ENCODE measurements around the gene DNER. TPM values are rescaled to one million over a fixed set of nuclear protein-coding genes. Genes with fewer than 3 reads are reported as not detected.

The DNER gene
- total and polyA plus RNA-seq, 2 donors (not counting 1 experiment from before 2014, with no cell fraction given): not detected

GRCh38 chr2:229393926-229394325 is 320.4 kb downstream of the DNER start:
- Histone ChIP-seq H3K36me3 (replicated peaks in 1 of 2; ENCODE audit: control extremely low read depth in 1 of 2, control insufficient read depth in 1 of 2, extremely low read depth in 1 of 2, insufficient read depth in 2 of 2, low read length in 1 of 2) (no peaks in the 10 kb centered on the region), H3K27ac (ENCODE audit: low read length in 2 of 2) (no peak overlapping the region), H3K9me3 (ENCODE audit: control extremely low read depth in 1 of 3, control insufficient read depth in 2 of 3, insufficient read depth in 1 of 3, low read length in 2 of 3) (peaks cover 0 to 11% (median 7%) of the 10 kb centered on the region in 3 donors), H3K4me3 (ENCODE audit: control extremely low read depth in 1 of 5, extremely low read depth in 1 of 5, insufficient read depth in 1 of 5, low read depth in 2 of 5, low read length in 4 of 5) (no peak overlapping the region), H3K27me3 (replicated peaks in 1 of 4; ENCODE audit: control extremely low read depth in 1 of 4, control insufficient read depth in 3 of 4, insufficient read depth in 4 of 4, low read length in 3 of 4) (no peaks in the 10 kb centered on the region), H2AFZ (ENCODE audit: insufficient read depth, low read depth, low read length, poor library complexity, severe bottlenecking) (no peak overlapping the region), H3K4me1 (ENCODE audit: control insufficient read depth in 2 of 2, insufficient read depth in 2 of 2, low read length in 2 of 2) (no peaks in the 10 kb centered on the region), H4K20me1 (ENCODE audit: control insufficient read depth, insufficient read depth, low read length, poor library complexity, severe bottlenecking) (no peaks in the 10 kb centered on the region), H3K79me2 (ENCODE audit: control insufficient read depth, insufficient read depth, low read length) (no peaks in the 10 kb centered on the region), H3K9ac (ENCODE audit: low read length) (no peak overlapping the region), H3K4me2 (replicated peaks; ENCODE audit: low read depth, low read length, poor library complexity, severe bottlenecking) (no peak overlapping the region)
- Mint-ChIP-seq H3K27ac (no peak overlapping the region), H3K4me1 (no peaks in the 10 kb centered on the region), H3K4me3 (no peak overlapping the region), H3K9me3 (ENCODE audit: insufficient read depth) (peaks cover 3% of the 10 kb centered on the region), H3K27me3 (no peaks in the 10 kb centered on the region)
- DNase-seq (no peak), ATAC-seq (ENCODE audit: low read depth) (no peak)
- TF ChIP-seq EZH2 (IDR thresholded peaks at IDR 0.05; ENCODE audit: borderline replicate concordance, insufficient read depth, low read depth, low read length, poor library complexity, severe bottlenecking): no peak
- TF ChIP-seq CTCF (IDR thresholded peaks at IDR 0.05): no peak
- intact Hi-C loops (cut with micrococcal nuclease): no loop called here
- ChIA-PET CTCF (no interaction called here), POLR2A (no interaction called here)
- WGBS (ENCODE audit: insufficient coverage): 100% methylated on average over 1 of the region's 4 CpGs

- ATAC-seq (ENCODE audit: low read depth): no peak
- no peaks in the 10 kb centered on the region for H3K4me1 Mint-ChIP-seq
- no peaks in the 10 kb centered on the region for H3K79me2 ChIP-seq (ENCODE audit: control insufficient read depth, insufficient read depth, low read length)
Measured at GRCh38 chr2:229392196-229392595, 322.2 kb downstream of the DNER start.

More at GRCh38 chr2:229392196-229392595, 322.2 kb downstream of the DNER start:
- H3K4me2 ChIP-seq (replicated peaks; ENCODE audit: low read depth, low read length, poor library complexity, severe bottlenecking): no peak overlapping the region
- no peaks in the 10 kb centered on the region for H4K20me1 ChIP-seq (ENCODE audit: control insufficient read depth, insufficient read depth, low read length, poor library complexity, severe bottlenecking)
- ChIA-PET POLR2A (no interaction called here), CTCF (no interaction called here)
- no peaks in the 10 kb centered on the region for H3K9me3 Mint-ChIP-seq (ENCODE audit: insufficient read depth)
- no peak for TF ChIP-seq EZH2 (IDR thresholded peaks at IDR 0.05; ENCODE audit: borderline replicate concordance, insufficient read depth, low read depth, low read length, poor library complexity, severe bottlenecking)
- no peak for TF ChIP-seq CTCF (IDR thresholded peaks at IDR 0.05)
- H3K4me1 ChIP-seq (ENCODE audit: control insufficient read depth in 2 of 2, insufficient read depth in 2 of 2, low read length in 2 of 2): no peaks in the 10 kb centered on the region
- intact Hi-C loops (cut with micrococcal nuclease): no loop called here
- no peak overlapping the region for H3K27ac Mint-ChIP-seq
- no peak overlapping the region for H3K4me3 ChIP-seq (ENCODE audit: control extremely low read depth in 1 of 5, extremely low read depth in 1 of 5, insufficient read depth in 1 of 5, low read depth in 2 of 5, low read length in 4 of 5)
- no peaks in the 10 kb centered on the region for H3K36me3 ChIP-seq (replicated peaks in 1 of 2; ENCODE audit: control extremely low read depth in 1 of 2, control insufficient read depth in 1 of 2, extremely low read depth in 1 of 2, insufficient read depth in 2 of 2, low read length in 1 of 2)
- H2AFZ ChIP-seq (ENCODE audit: insufficient read depth, low read depth, low read length, poor library complexity, severe bottlenecking): no peak overlapping the region
- no peak for DNase-seq
- H3K27me3 Mint-ChIP-seq: no peaks in the 10 kb centered on the region
- H3K27ac ChIP-seq (ENCODE audit: low read length in 2 of 2): no peak overlapping the region
- peaks cover 1 to 11% (median 7%) of the 10 kb centered on the region in 3 donors for H3K9me3 ChIP-seq (ENCODE audit: control extremely low read depth in 1 of 3, control insufficient read depth in 2 of 3, insufficient read depth in 1 of 3, low read length in 2 of 3)
- no peaks in the 10 kb centered on the region for H3K27me3 ChIP-seq (replicated peaks in 1 of 4; ENCODE audit: control extremely low read depth in 1 of 4, control insufficient read depth in 3 of 4, insufficient read depth in 4 of 4, low read length in 3 of 4)
- H3K4me3 Mint-ChIP-seq: no peak overlapping the region
- WGBS (ENCODE audit: insufficient coverage): 100% methylated on average over 1 of the region's 2 CpGs
- no peak overlapping the region for H3K9ac ChIP-seq (ENCODE audit: low read length)
